Left renal pelvis (tissue), 4 donors: ENCODE results near the gene VAT1. TPM values are rescaled to one million over a fixed set of nuclear protein-coding genes. Genes with fewer than 3 reads are reported as not detected.
A peak's percentile ranks its signal among the peaks of the same experiment; 100 is the strongest.
"Not testable (repeated sequence)": the region's sequence is repeated elsewhere in the genome, so short reads cannot be mapped to it uniquely, and the experiment has no call there.

Experiments used
- DNase-seq, 4 donors: peaks; one replicate each; pipeline ENCODE4 v3.0.0-alpha.2; 2013; ENCODE audit warnings: low read depth in 4 of 4, low spot score in 3 of 4
- polyA plus RNA-seq, 4 donors: library from polyadenylated mRNA; unstranded; fragments of 120-200 nt; gene quantifications; one replicate each; pipeline ENCODE4 v1.2.1, GENCODE V29; 2013; ENCODE audit not compliant: insufficient read length in 4 of 4

Gene VAT1
- polyA plus RNA-seq, 4 donors: 107 to 136 (median 121) TPM

DNA sequence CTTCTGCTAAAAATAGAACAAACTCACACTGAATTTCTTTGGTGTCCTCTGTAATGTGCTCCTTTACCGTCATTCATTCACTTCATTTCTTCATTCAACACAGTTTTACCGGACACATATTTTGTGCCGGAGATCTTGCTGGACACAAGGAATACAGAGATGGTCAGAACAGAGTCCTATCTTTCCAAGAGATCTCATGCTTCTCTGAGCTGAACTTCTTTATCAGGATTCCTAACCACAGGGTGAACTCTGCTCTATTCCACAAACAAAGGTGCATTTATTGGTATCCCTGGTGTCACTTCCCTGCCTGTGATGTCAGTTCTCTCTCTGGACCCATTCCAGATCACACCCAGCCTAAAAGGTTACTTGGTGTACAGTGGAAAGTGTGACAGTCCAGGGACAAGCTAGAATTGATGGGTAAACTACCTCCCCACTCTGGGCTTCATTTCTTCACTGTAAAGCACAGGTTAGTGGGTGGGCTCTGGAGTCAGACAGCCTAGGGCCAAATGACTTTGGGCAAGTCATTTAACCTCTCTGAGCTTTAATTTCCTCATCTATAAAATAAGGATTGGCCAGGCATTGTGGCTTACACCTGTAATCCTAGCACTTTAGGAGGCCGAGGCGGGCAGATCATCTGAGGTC lies 11.4 kb downstream of the VAT1 start:
- no peak for DNase-seq

- no peak for DNase-seq
Measured at GRCh38 chr17:43006639-43007551, 15.3 kb downstream of the VAT1 start, which contains the start of gene IFI35. IFI35 (plus strand) TSS chr17:43006784; CDS start chr17:43006948, 164 bp downstream.

GRCh38 chr17:43003542-43004172 lies 18.5 kb downstream of the VAT1 start:
- DNase-seq: no peak

DNA sequence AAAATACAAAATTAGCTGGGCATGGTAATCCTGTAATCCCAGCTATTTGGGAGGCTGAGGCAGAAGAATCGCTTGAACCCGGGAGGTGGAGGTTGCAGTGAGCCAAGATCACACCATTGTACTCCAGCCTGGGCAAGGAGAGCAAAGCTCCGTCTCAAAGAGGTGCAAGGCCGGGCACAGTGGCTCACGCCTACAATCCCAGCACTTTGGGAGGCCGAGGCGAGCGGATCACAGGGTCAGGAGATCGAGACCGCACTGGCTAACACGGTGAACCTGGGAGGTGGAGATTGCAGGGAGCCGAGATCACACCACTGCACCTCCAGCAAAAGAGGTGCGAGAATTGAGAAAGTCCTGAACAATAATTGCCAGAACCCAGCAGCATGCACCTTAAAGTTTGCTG lies 21.3 kb downstream of the VAT1 start:
- not testable (repeated sequence) for DNase-seq

DNA sequence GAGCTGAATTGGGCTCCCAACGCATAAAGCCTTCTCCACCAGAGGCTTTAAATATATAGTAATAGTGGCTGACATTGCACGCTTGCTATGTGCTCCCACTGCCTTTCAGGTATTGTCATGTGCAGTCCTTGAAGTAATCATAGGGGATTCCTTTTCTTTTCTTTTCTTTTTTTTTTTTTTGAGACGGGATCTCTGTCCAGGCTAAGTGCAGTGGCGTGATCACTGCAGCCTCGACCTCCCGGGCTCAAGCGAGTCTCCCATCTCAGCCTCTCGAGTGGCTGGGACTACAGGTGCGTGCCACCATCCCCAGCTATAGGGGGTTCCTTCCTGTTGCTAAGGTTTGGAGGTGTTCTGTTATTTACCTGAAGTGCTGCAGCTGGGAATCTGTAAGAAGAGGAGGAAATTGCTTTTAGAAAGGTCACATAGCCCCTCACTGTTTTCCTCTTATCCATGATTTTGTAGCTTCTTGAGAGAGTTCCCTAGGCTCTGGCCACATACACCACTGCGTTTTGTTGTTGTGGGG lies 23.1 kb downstream of the VAT1 start:
- no peak for DNase-seq

DNA sequence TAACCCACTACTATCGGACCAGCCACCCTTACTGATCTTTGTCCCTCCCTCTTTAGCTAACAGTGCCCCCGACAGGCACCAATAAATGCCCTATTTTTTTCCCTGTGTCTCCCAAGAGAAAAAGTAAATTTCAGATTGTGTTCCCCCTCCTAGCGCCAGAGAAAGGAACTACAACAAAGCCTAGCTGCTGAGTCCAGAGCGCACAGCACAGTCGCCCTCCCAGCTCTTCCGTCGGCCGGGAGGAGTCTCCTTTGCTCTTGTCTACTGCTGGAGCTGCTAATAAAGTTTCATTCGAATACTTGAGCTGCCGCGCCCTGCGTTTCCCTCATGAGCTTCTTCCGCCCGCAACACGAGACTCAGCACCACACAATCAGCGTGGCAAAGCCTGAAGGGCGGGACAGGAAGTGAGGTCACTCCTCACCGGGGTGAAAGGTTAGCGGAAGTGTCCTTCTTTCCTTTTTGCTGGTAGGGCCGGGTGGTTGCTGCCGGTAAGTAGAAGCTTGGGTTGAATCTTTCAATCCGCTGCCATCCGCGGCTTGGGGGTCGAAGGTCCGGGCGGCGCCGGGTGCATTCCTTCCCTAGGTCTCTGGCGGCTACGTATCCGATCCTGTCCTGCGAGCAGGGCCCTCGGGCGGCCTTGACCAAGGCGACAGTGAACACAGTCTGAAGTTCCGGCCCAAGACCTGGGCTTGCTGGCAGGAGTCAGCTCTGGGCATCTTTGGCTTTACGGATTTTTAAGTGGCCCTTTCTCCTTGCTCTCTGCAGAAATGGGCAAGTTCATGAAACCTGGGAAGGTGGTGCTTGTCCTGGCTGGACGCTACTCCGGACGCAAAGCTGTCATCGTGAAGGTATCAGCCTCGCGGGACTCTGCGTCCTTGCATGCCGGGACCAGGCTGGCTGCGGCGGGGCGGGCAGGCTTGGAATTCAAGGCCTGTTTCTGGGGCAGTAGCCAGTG lies 23.9 kb downstream of the VAT1 start, which contains the start of gene RPL27:
RPL27 (plus strand) TSS at position 436 of the 955 bp plus-strand sequence; CDS start at position 768, 332 bp downstream.
- peak; percentile 99 to 100 (median 99) for DNase-seq

DNA sequence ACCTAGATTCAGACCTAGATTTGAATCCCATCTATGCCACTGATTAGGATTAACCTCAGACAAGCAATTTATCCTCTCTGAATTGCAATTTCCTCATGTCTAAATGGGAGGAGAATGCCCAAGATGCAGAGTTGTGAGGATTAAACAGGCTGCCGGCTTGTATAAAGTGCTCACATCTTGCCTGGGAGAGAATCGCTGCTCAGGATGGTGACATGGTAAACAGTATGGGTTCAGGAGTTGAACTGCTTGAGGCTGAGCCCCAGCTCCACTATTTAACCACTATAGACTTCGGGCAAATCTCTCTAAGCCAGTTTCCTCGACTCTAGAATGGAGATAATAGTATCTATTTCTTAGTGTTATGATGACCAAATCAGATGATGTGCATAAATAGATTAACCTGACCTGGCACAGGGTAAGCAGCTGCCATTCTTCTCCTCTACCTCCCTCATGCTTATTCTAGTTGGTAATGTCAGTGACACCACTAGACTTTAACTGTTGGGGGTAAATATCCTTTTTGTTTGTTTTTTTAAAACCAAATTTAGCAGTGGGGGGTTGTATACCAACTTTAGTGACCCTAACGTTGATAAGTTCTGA lies 24.7 kb downstream of the VAT1 start:
- DNase-seq: no peak

DNA sequence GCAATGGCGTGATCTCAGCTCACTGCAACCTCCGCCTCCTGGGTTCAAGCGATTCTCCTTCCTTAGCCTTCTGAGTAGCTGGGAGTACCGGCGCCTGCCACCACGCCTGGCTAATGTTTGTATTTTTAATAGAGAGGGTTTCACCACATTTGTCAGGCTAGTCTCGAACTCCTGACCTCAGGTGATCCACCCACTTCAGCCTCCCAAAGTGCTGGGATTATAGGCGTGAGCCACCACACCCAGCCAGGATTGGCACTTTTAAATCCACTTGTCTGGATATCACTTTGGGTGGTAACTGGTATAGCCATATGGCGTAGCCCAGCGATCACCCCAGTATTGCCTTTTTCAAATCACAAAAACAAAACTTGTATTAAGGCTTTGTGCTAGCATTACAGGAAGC lies 28.3 kb downstream of the VAT1 start:
- not testable (repeated sequence) for DNase-seq

- no peak for DNase-seq
Measured at GRCh38 chr17:42992872-42993271, 29.3 kb downstream of the VAT1 start.

- DNase-seq: no peak
Measured at GRCh38 chr17:42991471-42991870, 30.7 kb downstream of the VAT1 start.

DNA sequence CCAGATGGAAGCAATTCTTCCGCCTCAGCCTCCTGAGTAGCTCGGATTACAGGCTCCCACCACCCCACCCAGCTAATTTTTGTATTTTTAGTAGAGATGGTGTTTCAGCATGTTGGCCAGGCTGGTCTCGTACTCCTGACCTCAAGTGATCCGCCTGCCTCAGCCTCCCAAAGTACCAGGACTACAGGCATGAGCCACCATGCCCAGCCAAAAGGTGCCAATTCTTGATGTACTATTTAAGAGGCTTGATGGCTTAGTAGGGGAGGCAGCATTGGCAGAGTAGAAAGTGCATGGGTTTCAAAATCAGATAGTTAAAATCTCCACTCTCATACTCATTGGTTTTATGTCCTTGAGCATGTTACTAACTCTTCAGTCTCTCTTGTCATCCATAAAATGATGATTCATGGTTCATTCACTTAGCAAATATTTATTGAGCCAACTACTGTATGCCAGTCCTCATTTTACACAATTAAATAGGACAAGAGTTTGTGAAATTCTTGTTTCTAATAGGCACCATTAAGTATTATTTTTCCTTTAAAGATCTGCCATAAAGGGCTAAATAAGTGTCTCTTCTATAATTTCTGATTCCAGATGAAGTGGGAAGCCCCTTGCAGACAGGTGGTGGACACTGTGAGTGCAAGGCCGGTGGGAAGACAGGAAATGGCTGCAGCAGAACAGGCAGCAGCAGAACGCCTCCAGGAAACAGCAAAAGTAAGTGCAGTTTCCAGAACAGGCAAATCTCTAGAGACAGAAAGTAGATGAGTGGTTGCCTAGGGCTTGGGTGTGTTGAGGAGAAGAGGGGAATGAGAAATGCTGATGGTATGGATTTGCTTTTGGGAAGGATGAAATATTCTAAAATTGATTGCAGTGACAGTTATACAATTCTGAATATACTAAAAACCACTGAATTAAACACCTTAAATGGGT lies 32.2 kb downstream of the VAT1 start:
- DNase-seq: no peak

GRCh38 chr17:42989141-42989540 lies 33.0 kb downstream of the VAT1 start:
- DNase-seq: no peak

- DNase-seq: no peak
Measured at GRCh38 chr17:42985225-42985624, 37.0 kb downstream of the VAT1 start.

GRCh38 chr17:42982266-42982665 lies 39.9 kb downstream of the VAT1 start:
- no peak for DNase-seq

DNA sequence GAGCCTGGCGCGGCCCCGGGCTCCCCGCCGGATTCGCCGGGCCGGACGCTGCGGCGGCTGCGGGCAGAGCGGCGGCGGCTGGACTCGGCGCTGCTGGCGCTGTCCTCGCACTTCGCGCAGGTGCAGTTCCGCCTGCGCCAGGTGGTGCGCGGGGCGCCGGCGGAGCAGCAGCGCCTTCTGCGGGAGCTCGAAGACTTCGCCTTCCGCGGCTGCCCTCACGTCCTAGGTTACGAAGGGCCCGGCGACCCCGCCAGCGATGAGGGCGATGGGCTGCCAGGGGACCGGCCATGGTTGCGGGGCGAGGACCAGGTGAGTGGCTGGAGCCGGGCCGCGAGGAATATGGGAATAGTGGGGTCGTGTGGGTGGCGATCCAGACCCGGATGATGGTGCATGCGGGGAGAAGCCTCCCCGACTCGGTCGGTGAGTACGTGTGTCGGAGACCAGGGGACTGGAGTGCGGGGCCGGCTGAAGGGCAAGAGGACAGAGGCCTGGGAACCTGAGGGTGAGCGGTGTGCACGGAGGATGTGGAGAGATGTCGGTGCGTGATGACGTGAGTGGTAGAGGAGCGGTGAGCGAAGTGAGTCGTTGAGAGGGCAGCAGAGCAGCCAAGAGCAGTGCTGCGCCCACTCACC lies 41.3 kb downstream of the VAT1 start:
- no peak for DNase-seq

GRCh38 chr17:42980274-42980765 lies 41.9 kb downstream of the VAT1 start, which contains the start of gene RUNDC1:
RUNDC1 (plus strand) TSS chr17:42980565; CDS start chr17:42980577, 12 bp downstream.
- peak; percentile 73 to 83 (median 78) for DNase-seq

- DNase-seq: no peak
Measured at GRCh38 chr17:42979511-42980273, 42.5 kb downstream of the VAT1 start, which contains the start of gene PTGES3L. PTGES3L (minus strand) TSS chr17:42980080; CDS start chr17:42980053, 27 bp downstream.
